ENCODE data around the gene DNMT1. TPM values are rescaled to one million over a fixed set of nuclear protein-coding genes. Genes with fewer than 3 reads are reported as not detected.

The DNMT1 gene
- total RNA-seq, 2 donors from 2014 or later: 163 to 189 TPM

DNA sequence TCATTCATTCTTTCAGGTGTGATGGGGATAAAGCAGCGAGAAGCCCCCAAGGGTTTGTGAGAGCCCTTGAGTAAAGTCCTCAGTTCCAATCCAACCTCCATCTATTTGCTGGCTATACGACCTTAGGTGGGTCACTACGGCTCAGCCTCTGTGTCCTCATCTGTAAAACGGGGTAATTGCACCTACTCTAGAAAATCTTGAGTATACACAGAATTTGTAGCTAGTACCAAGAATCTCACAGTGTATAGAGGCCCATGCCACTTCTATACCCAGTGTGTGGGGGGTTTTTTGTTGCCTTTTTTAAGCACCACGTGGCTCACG lies 406 bp upstream of the DNMT1 start:
- H3K36me3 Mint-ChIP-seq (ENCODE audit: low read depth): peaks cover 5% of the 10 kb centered on the region
- H3K4me1 ChIP-seq (ENCODE audit: control insufficient read depth, insufficient read depth, low read length): no peaks in the 10 kb centered on the region
- no peaks in the 10 kb centered on the region for H3K27me3 Mint-ChIP-seq (ENCODE audit: insufficient read depth)
- no peak overlapping the region for H3K27ac ChIP-seq (ENCODE audit: low read depth, low read length)
- no peak for DNase-seq
- H3K4me3 ChIP-seq (ENCODE audit: low read length): peak overlapping the region; percentile 93
- peak overlapping the region; percentile 91 for H3K4me3 Mint-ChIP-seq
- peak overlapping the region; percentile 58 for H3K27ac Mint-ChIP-seq
- H3K4me1 Mint-ChIP-seq: peaks cover 6% of the 10 kb centered on the region
- H3K9me3 ChIP-seq (ENCODE audit: control insufficient read depth, low read length): no peaks in the 10 kb centered on the region
- H3K9ac ChIP-seq (ENCODE audit: extremely low read depth, low read length, poor library complexity, severe bottlenecking): no peak overlapping the region
- TF ChIP-seq, protein P1, sequence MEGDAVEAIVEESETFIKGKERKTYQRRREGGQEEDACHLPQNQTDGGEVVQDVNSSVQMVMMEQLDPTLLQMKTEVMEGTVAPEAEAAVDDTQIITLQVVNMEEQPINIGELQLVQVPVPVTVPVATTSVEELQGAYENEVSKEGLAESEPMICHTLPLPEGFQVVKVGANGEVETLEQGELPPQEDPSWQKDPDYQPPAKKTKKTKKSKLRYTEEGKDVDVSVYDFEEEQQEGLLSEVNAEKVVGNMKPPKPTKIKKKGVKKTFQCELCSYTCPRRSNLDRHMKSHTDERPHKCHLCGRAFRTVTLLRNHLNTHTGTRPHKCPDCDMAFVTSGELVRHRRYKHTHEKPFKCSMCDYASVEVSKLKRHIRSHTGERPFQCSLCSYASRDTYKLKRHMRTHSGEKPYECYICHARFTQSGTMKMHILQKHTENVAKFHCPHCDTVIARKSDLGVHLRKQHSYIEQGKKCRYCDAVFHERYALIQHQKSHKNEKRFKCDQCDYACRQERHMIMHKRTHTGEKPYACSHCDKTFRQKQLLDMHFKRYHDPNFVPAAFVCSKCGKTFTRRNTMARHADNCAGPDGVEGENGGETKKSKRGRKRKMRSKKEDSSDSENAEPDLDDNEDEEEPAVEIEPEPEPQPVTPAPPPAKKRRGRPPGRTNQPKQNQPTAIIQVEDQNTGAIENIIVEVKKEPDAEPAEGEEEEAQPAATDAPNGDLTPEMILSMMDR (conservative IDR thresholded peaks at IDR 0.05): no peak
- peaks cover 14% of the 10 kb centered on the region for H3K36me3 ChIP-seq (ENCODE audit: control insufficient read depth, insufficient read depth, low read length)
- 19 to 48% methylated on average over 4 to 6 of the region's 6 CpGs for WGBS, 2 experiments (ENCODE audit: insufficient coverage in 1 of 2, insufficient read length in 1 of 2)
- no peaks in the 10 kb centered on the region for H3K27me3 ChIP-seq (ENCODE audit: control insufficient read depth, insufficient read depth, low read length, poor library complexity, severe bottlenecking)
- H3K9me3 Mint-ChIP-seq: no peaks in the 10 kb centered on the region

DNA sequence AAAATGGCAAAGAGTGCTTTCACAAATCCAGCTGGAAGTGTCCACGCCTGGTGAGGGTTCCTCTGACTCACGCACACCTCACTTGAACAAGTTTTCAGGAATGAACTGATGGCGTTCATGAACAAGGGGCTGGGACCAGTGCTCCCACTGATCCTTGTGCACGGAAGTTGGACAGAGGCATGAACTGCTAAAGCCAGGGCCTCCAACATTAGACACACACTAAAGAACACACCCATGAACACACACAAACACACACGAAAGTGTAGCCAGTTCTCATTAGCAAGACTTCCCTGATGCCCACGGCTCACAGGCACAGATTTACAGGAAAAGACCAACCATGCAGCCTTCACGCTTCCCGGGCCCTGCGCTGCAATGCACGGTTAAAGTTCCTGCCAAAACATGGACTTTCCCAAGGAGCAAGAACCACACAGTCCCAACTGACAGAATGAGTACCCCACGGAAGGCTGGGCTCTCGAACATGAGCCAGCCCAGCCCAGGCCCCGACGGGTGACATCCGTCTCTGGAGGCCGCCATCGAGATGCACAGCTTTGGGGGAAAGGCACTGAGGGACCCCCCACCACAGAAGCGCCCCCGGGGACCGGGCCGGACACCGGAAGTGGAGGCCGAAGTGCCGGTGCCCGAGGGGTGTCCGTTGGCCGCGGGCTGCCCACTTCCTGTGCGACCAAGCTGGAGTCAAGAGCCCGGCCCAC lies 808 bp downstream of the DNMT1 start:
- H3K4me3 ChIP-seq (ENCODE audit: low read length): peak overlapping the region; percentile 93
- Mint-ChIP-seq H3K4me1 (peaks cover 6% of the 10 kb centered on the region), H3K27me3 (ENCODE audit: insufficient read depth) (no peaks in the 10 kb centered on the region), H3K36me3 (ENCODE audit: low read depth) (peaks cover 12% of the 10 kb centered on the region), H3K9me3 (no peaks in the 10 kb centered on the region), H3K27ac (peak overlapping the region; percentile 94), H3K4me3 (peak overlapping the region; percentile 91)
- H3K36me3 ChIP-seq (ENCODE audit: control insufficient read depth, insufficient read depth, low read length): peaks cover 21% of the 10 kb centered on the region
- peak overlapping the region; percentile 74 for H3K9ac ChIP-seq (ENCODE audit: extremely low read depth, low read length, poor library complexity, severe bottlenecking)
- no peaks in the 10 kb centered on the region for H3K9me3 ChIP-seq (ENCODE audit: control insufficient read depth, low read length)
- 7 to 9% methylated on average over 14 to 30 of the region's 30 CpGs for WGBS, 2 experiments (ENCODE audit: insufficient coverage in 1 of 2, insufficient read length in 1 of 2)
- no peaks in the 10 kb centered on the region for H3K4me1 ChIP-seq (ENCODE audit: control insufficient read depth, insufficient read depth, low read length)
- DNase-seq: no peak
- no peaks in the 10 kb centered on the region for H3K27me3 ChIP-seq (ENCODE audit: control insufficient read depth, insufficient read depth, low read length, poor library complexity, severe bottlenecking)
- H3K27ac ChIP-seq (ENCODE audit: low read depth, low read length): peak overlapping the region; percentile 88
- TF ChIP-seq, protein P1 (conservative IDR thresholded peaks at IDR 0.05): no peak

DNA sequence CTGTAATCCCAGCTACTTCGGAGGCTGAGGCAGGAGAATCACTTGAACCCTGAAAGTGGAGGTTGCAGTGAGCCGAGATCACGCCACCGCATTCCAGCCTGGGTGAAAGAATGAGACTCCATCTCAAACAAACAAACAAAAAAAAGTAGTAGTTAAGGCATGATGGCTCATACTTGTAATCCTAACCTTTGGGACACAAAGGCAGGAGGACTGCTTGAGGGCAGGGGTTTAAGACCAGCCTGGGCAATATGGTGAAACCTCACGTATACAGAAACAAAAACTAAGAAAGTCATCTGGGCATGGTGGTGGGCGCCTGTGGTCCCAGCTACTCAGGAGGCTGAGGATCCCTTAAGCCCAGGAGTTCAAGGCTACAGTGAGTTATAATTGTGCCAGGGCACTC lies 1.8 kb downstream of the DNMT1 start:
- TF ChIP-seq, protein P1 (conservative IDR thresholded peaks at IDR 0.05): no peak
- Histone ChIP-seq H3K4me1 (ENCODE audit: control insufficient read depth, insufficient read depth, low read length) (no peaks in the 10 kb centered on the region), H3K27ac (ENCODE audit: low read depth, low read length) (no peak overlapping the region)

More for the DNA sequence above, 1.8 kb downstream of the DNMT1 start:
- Histone ChIP-seq H3K4me3 (ENCODE audit: low read length) (peak overlapping the region; percentile 93), H3K9me3 (ENCODE audit: control insufficient read depth, low read length) (no peaks in the 10 kb centered on the region), H3K36me3 (ENCODE audit: control insufficient read depth, insufficient read depth, low read length) (peaks cover 24% of the 10 kb centered on the region), H3K9ac (ENCODE audit: extremely low read depth, low read length, poor library complexity, severe bottlenecking) (no peak overlapping the region), H3K27me3 (ENCODE audit: control insufficient read depth, insufficient read depth, low read length, poor library complexity, severe bottlenecking) (no peaks in the 10 kb centered on the region)
- no peak for DNase-seq
- no peak overlapping the region for H3K27ac Mint-ChIP-seq
- peak overlapping the region; percentile 91 for H3K4me3 Mint-ChIP-seq
- H3K36me3 Mint-ChIP-seq (ENCODE audit: low read depth): peaks cover 12% of the 10 kb centered on the region
- no peaks in the 10 kb centered on the region for H3K27me3 Mint-ChIP-seq (ENCODE audit: insufficient read depth)
- peaks cover 6% of the 10 kb centered on the region for H3K4me1 Mint-ChIP-seq
- H3K9me3 Mint-ChIP-seq: no peaks in the 10 kb centered on the region
- WGBS, 2 experiments (ENCODE audit: insufficient coverage in 1 of 2, insufficient read length in 1 of 2): 99 to 100% methylated on average over 2 to 6 of the region's 6 CpGs
